Astrocyte (in vitro differentiated cells and primary cell): ENCODE data around the gene TOP1. TPM values are rescaled to one million over a fixed set of nuclear protein-coding genes. Genes with fewer than 3 reads are reported as not detected.

Source experiments
- DNase-seq: peaks from one replicate; pipeline ENCODE4 v3.0.0-alpha.2; 2010; ENCODE audit warnings: low read depth
- FAIRE-seq: peaks from 2 replicates; lab custom pipeline; 2011; peaks lifted over from hg19 to GRCh38; lab: Jason Lieb, UNC
- H2AFZ ChIP-seq: 2 replicates; pipeline ENCODE4 v1.6.0; 2012; ENCODE audit warnings: low read depth, low read length, inconsistent platforms
- H3K27ac ChIP-seq: 2 replicates; pipeline ENCODE4 v1.5.1; 2011; ENCODE audit warnings: low read depth, low read length, inconsistent platforms
- H3K27me3 ChIP-seq: 2 replicates; pipeline ENCODE4 v1.6.0; 2011; ENCODE audit warnings: low read length, inconsistent platforms; ENCODE audit not compliant: insufficient read depth
- H3K36me3 ChIP-seq: 2 replicates; pipeline ENCODE4 v1.5.1; 2011; ENCODE audit warnings: low read length, inconsistent platforms; ENCODE audit not compliant: insufficient read depth
- H3K4me1 ChIP-seq: 2 replicates; pipeline ENCODE4 v1.5.1; 2011; ENCODE audit warnings: low read length, inconsistent platforms; ENCODE audit not compliant: insufficient read depth
- H3K4me2 ChIP-seq: 2 replicates; pipeline ENCODE4 v1.6.0; 2012; ENCODE audit warnings: low read length, inconsistent platforms
- H3K4me3 ChIP-seq: 2 replicates; pipeline ENCODE4 v1.5.1; 2011; ENCODE audit warnings: low read depth, mild to moderate bottlenecking, low read length, inconsistent platforms; ENCODE audit not compliant: insufficient read depth
- H3K79me2 ChIP-seq: 2 replicates; pipeline ENCODE4 v1.6.0; 2012; ENCODE audit warnings: mild to moderate bottlenecking, low read length, inconsistent platforms; ENCODE audit not compliant: insufficient read depth
- H3K9ac ChIP-seq: 2 replicates; pipeline ENCODE4 v1.6.0; 2012; ENCODE audit warnings: mild to moderate bottlenecking, low read length, inconsistent platforms
- H3K9me3 ChIP-seq: 2 replicates; pipeline ENCODE4 v1.5.1; 2012; ENCODE audit warnings: low read depth, mild to moderate bottlenecking, low read length, inconsistent platforms; ENCODE audit not compliant: insufficient read depth
- H4K20me1 ChIP-seq: 2 replicates; pipeline ENCODE4 v1.6.0; 2012; ENCODE audit warnings: low read length, inconsistent platforms; ENCODE audit not compliant: insufficient read depth
- H3K27ac Mint-ChIP-seq: one replicate; pipeline ENCODE4 v1.8.0; 2021; ENCODE audit warnings: mild to moderate bottlenecking, mixed read lengths; ENCODE audit not compliant: unreplicated experiment
- H3K27me3 Mint-ChIP-seq: one replicate; pipeline ENCODE4 v1.8.0; 2021; ENCODE audit warnings: low read depth, mixed read lengths; ENCODE audit not compliant: unreplicated experiment
- H3K36me3 Mint-ChIP-seq: one replicate; pipeline ENCODE4 v1.8.0; 2021; ENCODE audit warnings: low read depth, mixed read lengths; ENCODE audit not compliant: unreplicated experiment
- H3K4me1 Mint-ChIP-seq: one replicate; pipeline ENCODE4 v1.8.0; 2021; ENCODE audit warnings: low read depth, mixed read lengths; ENCODE audit not compliant: unreplicated experiment
- H3K4me3 Mint-ChIP-seq: one replicate; pipeline ENCODE4 v1.8.0; 2021; ENCODE audit warnings: mild to moderate bottlenecking, moderate library complexity, mixed read lengths; ENCODE audit not compliant: unreplicated experiment
- H3K9me3 Mint-ChIP-seq: one replicate; pipeline ENCODE4 v1.8.0; 2021; ENCODE audit warnings: mild to moderate bottlenecking, mixed read lengths; ENCODE audit not compliant: unreplicated experiment
- CTCF ChIP-seq: IDR thresholded peaks from 2 replicates; pipeline ENCODE4 v1.5.1; 2011; ENCODE audit warnings: low read depth, mild to moderate bottlenecking, inconsistent platforms, low read length, moderate library complexity; ENCODE audit not compliant: insufficient read depth
- EZH2 ChIP-seq: IDR thresholded peaks from 2 replicates; pipeline ENCODE4 v1.6.1; 2012; ENCODE audit warnings: mild to moderate bottlenecking, low read length, inconsistent platforms; ENCODE audit not compliant: insufficient read depth
- total RNA-seq: library from RNA; stranded (reverse); gene quantifications from 2 replicates; pipeline ENCODE4 v1.2.1, GENCODE V29; 2021

The TOP1 gene
- total RNA-seq, 1 donor from 2014 or later = 63.5 TPM

GRCh38 chr20:41089555-41089954 is 60.9 kb downstream of the TOP1 start:
- H3K27ac ChIP-seq = no peak overlapping the region
- no peak overlapping the region for H3K27ac Mint-ChIP-seq
- no peak overlapping the region for H3K4me3 Mint-ChIP-seq
- H3K9ac ChIP-seq = no peak overlapping the region
- H3K4me2 ChIP-seq = no peak overlapping the region
- no peak overlapping the region for H3K4me3 ChIP-seq
- no peaks in the 10 kb centered on the region for H3K9me3 ChIP-seq
- H3K27me3 Mint-ChIP-seq = no peaks in the 10 kb centered on the region
- H3K9me3 Mint-ChIP-seq = no peaks in the 10 kb centered on the region
- no peak overlapping the region for H2AFZ ChIP-seq
- H4K20me1 ChIP-seq = peaks cover 23% of the 10 kb centered on the region
- no peaks in the 10 kb centered on the region for H3K4me1 Mint-ChIP-seq
- H3K27me3 ChIP-seq = no peaks in the 10 kb centered on the region
- no peaks in the 10 kb centered on the region for H3K4me1 ChIP-seq
- FAIRE-seq (no peak), DNase-seq (no peak)
- peaks cover 6% of the 10 kb centered on the region for H3K79me2 ChIP-seq
- peaks cover 35% of the 10 kb centered on the region for H3K36me3 ChIP-seq
- TF ChIP-seq CTCF (no peak), EZH2 (no peak)
- peaks cover 8% of the 10 kb centered on the region for H3K36me3 Mint-ChIP-seq

- no peaks in the 10 kb centered on the region for H3K9me3 Mint-ChIP-seq
- H3K4me1 Mint-ChIP-seq = peaks cover 3% of the 10 kb centered on the region
- FAIRE-seq = no peak
- H4K20me1 ChIP-seq = peaks cover 24% of the 10 kb centered on the region
- H3K36me3 ChIP-seq = peaks cover 41% of the 10 kb centered on the region
- no peaks in the 10 kb centered on the region for H3K4me1 ChIP-seq
- peaks cover 7% of the 10 kb centered on the region for H3K36me3 Mint-ChIP-seq
- no peak for DNase-seq
- H2AFZ ChIP-seq = no peak overlapping the region
- no peaks in the 10 kb centered on the region for H3K27me3 Mint-ChIP-seq
- H3K27me3 ChIP-seq = no peaks in the 10 kb centered on the region
- no peak overlapping the region for H3K4me3 ChIP-seq
- TF ChIP-seq CTCF (no peak), EZH2 (no peak)
- H3K4me2 ChIP-seq = no peak overlapping the region
- H3K9me3 ChIP-seq = no peaks in the 10 kb centered on the region
- H3K4me3 Mint-ChIP-seq = no peak overlapping the region
- no peak overlapping the region for H3K27ac ChIP-seq
- H3K9ac ChIP-seq = no peak overlapping the region
- H3K79me2 ChIP-seq = peaks cover 3% of the 10 kb centered on the region
- H3K27ac Mint-ChIP-seq = no peak overlapping the region
Observed at GRCh38 chr20:41091927-41092326, 63.3 kb downstream of the TOP1 start.

- Mint-ChIP-seq H3K4me3 (no peak overlapping the region), H3K4me1 (peaks cover 6% of the 10 kb centered on the region), H3K9me3 (no peaks in the 10 kb centered on the region), H3K36me3 (peaks cover 6% of the 10 kb centered on the region), H3K27me3 (no peaks in the 10 kb centered on the region), H3K27ac (no peak overlapping the region)
- H3K27me3 ChIP-seq = no peaks in the 10 kb centered on the region
- no peak overlapping the region for H2AFZ ChIP-seq
- H3K4me2 ChIP-seq = no peak overlapping the region
- H3K79me2 ChIP-seq = peaks cover 3% of the 10 kb centered on the region
- H4K20me1 ChIP-seq = peaks cover 14% of the 10 kb centered on the region
- TF ChIP-seq CTCF = no peak
- no peak for TF ChIP-seq EZH2
- FAIRE-seq (no peak), DNase-seq (peak; percentile 19)
- no peak overlapping the region for H3K27ac ChIP-seq
- no peak overlapping the region for H3K9ac ChIP-seq
- no peaks in the 10 kb centered on the region for H3K9me3 ChIP-seq
- no peak overlapping the region for H3K4me3 ChIP-seq
- H3K4me1 ChIP-seq = no peaks in the 10 kb centered on the region
- peaks cover 58% of the 10 kb centered on the region for H3K36me3 ChIP-seq
Observed at GRCh38 chr20:41094353-41095055, 65.9 kb downstream of the TOP1 start.
